Islet precursor cell (in vitro differentiated cells): Measurements from ENCODE around the gene HMGA1.
A peak's percentile ranks its signal among the peaks of the same experiment; 100 is the strongest.
"Not testable (repeated sequence)": the region's sequence is repeated elsewhere in the genome, so short reads cannot be mapped to it uniquely, and the experiment has no call there.

Experiments used
- DNase-seq: peaks from one replicate; pipeline ENCODE4 v3.0.0-alpha.2; 2018

HMGA1 gene

GRCh38 chr6:34263484-34263883 is 26.8 kb downstream of the HMGA1 start:
- DNase-seq = not testable (repeated sequence)

GRCh38 chr6:34267746-34268145 is 31.1 kb downstream of the HMGA1 start:
- no peak for DNase-seq

- DNase-seq = not testable (repeated sequence)
Observed at GRCh38 chr6:34269132-34269531, 32.5 kb downstream of the HMGA1 start.

- DNase-seq = not testable (repeated sequence)
Observed at GRCh38 chr6:34269658-34270341, 33.1 kb downstream of the HMGA1 start.

- no peak for DNase-seq
Observed at GRCh38 chr6:34272013-34272926, 35.6 kb downstream of the HMGA1 start.

GRCh38 chr6:34273242-34273805 is 36.7 kb downstream of the HMGA1 start:
- peak; percentile 70 for DNase-seq

- DNase-seq = no peak
Observed at GRCh38 chr6:34274129-34274528, 37.5 kb downstream of the HMGA1 start.

GRCh38 chr6:34275128-34275804 is 38.6 kb downstream of the HMGA1 start:
- no peak for DNase-seq

- no peak for DNase-seq
Observed at GRCh38 chr6:34276191-34276590, 39.5 kb downstream of the HMGA1 start.

- DNase-seq = peak; percentile 67
Observed at GRCh38 chr6:34276881-34277762, 40.4 kb downstream of the HMGA1 start.

- DNase-seq = no peak
Observed at GRCh38 chr6:34277763-34278112, 41.1 kb downstream of the HMGA1 start.

GRCh38 chr6:34278833-34279232 is 42.2 kb downstream of the HMGA1 start:
- DNase-seq = no peak

GRCh38 chr6:34280216-34280615 is 43.5 kb downstream of the HMGA1 start:
- DNase-seq = no peak

- no peak for DNase-seq
Observed at GRCh38 chr6:34281702-34282334, 45.1 kb downstream of the HMGA1 start.

- DNase-seq = no peak
Observed at GRCh38 chr6:34284563-34285447, 48.1 kb downstream of the HMGA1 start.

GRCh38 chr6:34285448-34286164 is 48.9 kb downstream of the HMGA1 start:
- DNase-seq = no peak

- DNase-seq = no peak
Observed at GRCh38 chr6:34288581-34288980, 51.9 kb downstream of the HMGA1 start.

- no peak for DNase-seq
Observed at GRCh38 chr6:34289137-34289536, 52.5 kb downstream of the HMGA1 start.

GRCh38 chr6:34292954-34293353 is 56.3 kb downstream of the HMGA1 start:
- no peak for DNase-seq

GRCh38 chr6:34295721-34296120 is 59.0 kb downstream of the HMGA1 start:
- no peak for DNase-seq
